ENCODE results near the gene MRPL14. TPM values are rescaled to one million over a fixed set of nuclear protein-coding genes. Genes with fewer than 3 reads are reported as not detected.

The MRPL14 gene
- 10 to 100 TPM; 31.9 to 54.3 TPM for total RNA-seq

DNA sequence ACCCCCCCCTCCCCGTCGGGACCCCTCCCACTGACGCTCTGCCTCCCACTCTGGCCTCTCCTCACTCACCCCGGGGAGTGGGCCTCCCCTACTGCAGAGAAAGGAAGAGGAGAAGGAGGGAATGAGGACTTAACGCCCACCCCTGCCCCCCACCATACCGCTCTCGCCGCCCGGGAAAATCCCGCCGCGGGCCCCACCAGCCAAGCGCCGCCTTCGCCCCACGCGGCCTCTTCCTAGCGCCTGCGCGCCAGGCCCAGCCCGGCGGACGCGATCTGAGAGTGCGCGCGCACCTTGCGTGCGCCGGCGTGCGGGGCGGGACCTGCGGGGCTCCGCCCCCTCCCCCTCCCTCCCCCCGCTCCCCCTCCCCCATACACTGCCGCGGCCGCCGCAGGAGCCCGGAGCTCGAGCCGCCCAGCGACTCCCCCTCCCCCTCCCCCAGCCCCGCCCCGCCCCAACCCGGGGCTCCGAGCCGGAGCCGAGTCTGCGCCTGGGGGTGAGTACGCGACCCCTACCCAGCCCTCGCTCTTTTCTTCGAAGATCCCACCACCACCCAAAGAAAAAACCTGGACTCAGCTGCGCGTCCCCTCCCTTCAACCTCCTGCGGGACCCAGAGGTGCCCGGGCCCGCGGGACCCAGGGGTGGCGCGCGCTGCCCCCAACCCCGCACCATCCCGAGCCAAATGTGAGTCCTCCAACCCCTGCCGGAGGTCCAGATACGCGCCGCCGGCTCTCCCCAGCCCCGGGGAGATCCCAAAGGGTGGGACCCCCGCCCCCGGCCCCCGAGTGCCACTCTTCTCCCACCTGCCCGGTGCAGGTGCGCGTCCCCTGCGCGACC, at the start of gene MRPL14, which contains the start of gene TMEM63B:
TSS of gene MRPL14 (minus strand) at position 267 of the 834 bp plus-strand sequence. CDS start 10,841 bp downstream, outside the sequence.
TSS of gene TMEM63B (plus strand) at position 369 of the 834 bp plus-strand sequence. CDS start 7,031 bp downstream, outside the sequence.
- Mint-ChIP-seq H3K9me3 (no peaks in the 10 kb centered on the region), H3K36me3 (peaks cover 10 to 15% of the 10 kb centered on the region in 2 donors), H3K27ac (peak within 1 kb of the TSS; percentile 95 to 96)
- ATAC-seq (peak; percentile 75 to 81), DNase-seq (ENCODE audit: low spot score in 2 of 2) (peak; percentile 88 to 93)

DNA sequence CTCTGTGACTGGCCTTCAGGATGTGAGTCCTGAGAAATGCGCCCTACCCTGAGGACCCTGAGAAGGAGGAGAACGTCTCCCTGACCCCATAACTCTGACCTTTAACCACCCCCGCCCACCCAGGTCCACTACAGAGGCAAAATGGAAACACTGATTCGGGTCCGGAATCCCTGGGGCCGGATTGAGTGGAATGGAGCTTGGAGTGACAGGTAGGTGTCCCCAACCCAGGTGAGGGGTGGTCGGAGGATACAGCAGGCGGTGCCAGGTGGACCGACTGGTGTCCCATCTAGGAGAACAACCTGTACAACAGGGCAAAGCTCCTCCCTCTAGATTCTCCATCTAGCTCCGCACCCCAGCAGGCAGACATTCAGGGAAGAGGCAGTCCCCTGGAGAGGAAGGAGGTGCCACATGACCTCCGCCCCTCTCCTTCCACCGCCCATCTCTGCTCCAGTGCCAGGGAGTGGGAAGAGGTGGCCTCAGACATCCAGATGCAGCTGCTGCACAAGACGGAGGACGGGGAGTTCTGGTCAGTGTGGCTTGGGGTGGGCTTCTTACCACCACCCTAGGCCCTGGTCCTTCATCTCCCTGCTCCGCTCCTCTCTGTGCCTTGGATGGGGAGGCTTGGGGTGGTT, 49.0 kb upstream of the MRPL14 start:
- ATAC-seq = no peak
- H3K36me3 Mint-ChIP-seq = no peaks in the 10 kb centered on the region

DNA sequence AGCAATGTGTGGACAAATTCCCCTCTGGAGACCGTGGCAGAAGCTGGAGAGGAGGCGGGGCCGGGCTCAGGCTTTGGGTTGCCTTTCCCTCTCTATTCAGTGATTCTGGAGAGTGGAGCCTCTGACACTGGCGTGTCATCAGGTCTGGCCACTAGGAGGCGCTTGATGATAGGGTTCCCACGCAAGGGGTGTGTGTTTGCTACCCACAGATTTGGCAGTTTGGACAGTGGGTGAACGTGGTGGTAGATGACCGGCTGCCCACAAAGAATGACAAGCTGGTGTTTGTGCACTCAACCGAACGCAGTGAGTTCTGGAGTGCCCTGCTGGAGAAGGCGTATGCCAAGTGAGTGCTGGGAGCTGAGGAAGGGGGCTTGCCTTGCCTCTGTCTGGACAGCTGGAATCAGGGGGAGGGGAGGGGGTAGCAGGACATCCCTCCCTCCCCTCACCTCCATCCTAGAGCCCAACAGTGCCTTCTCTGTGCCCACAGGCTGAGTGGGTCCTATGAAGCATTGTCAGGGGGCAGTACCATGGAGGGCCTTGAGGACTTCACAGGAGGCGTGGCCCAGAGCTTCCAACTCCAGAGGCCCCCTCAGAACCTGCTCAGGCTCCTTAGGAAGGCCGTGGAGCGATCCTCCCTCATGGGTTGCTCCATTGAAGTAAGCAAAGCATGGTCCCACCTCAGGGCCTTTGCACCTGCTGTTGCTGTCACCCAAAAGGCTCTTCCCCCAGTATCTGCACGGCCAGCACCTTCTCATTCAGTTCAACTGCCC, 45.7 kb upstream of the MRPL14 start:
- Mint-ChIP-seq H3K36me3 (no peaks in the 10 kb centered on the region), H3K9me3 (no peaks in the 10 kb centered on the region), H3K27ac (peak overlapping the region in 1 of 2 donors; percentile 80)
- ATAC-seq (peak; percentile 84 to 94), DNase-seq (ENCODE audit: low spot score in 2 of 2) (peak; percentile 80 to 84)

More for the DNA sequence above, 49.0 kb upstream of the MRPL14 start:
- no peak for DNase-seq (ENCODE audit: low spot score in 2 of 2)
- no peaks in the 10 kb centered on the region for H3K9me3 Mint-ChIP-seq
- no peak overlapping the region for H3K27ac Mint-ChIP-seq

DNA sequence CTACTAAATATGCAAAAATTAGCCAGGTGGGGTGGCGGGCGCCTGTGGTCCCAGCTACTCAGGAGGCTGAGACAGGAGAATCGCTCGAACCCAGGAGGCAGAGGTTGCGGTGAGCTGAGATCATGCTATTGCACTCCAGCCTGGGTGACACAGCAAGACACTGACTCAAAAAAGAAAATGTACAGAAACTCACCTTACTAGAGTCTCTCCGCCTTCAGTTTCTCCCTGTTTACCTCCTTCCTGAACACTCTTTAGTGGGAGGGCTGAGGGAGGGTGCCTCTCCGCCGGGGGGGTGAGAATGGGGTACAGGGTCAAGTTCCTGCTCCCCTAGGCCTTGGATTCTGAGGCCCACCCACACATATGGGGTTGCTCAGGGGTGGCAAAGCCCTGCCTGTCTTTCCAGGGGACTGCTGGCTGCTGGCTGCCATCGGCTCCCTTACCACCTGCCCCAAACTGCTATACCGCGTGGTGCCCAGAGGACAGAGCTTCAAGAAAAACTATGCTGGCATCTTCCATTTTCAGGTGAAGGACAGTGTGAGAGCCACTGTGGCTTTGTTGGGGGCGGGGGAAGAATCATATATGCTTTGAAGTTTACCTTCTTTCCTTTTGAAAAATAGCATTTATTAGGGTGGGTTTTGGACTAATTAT, 44.8 kb upstream of the MRPL14 start:
- Mint-ChIP-seq H3K36me3 (no peaks in the 10 kb centered on the region), H3K9me3 (no peaks in the 10 kb centered on the region), H3K27ac (peak overlapping the region in 1 of 2 donors; percentile 80)
- ATAC-seq (peak in 1 of 2 donors; percentile 75), DNase-seq (ENCODE audit: low spot score in 2 of 2) (no peak)

DNA sequence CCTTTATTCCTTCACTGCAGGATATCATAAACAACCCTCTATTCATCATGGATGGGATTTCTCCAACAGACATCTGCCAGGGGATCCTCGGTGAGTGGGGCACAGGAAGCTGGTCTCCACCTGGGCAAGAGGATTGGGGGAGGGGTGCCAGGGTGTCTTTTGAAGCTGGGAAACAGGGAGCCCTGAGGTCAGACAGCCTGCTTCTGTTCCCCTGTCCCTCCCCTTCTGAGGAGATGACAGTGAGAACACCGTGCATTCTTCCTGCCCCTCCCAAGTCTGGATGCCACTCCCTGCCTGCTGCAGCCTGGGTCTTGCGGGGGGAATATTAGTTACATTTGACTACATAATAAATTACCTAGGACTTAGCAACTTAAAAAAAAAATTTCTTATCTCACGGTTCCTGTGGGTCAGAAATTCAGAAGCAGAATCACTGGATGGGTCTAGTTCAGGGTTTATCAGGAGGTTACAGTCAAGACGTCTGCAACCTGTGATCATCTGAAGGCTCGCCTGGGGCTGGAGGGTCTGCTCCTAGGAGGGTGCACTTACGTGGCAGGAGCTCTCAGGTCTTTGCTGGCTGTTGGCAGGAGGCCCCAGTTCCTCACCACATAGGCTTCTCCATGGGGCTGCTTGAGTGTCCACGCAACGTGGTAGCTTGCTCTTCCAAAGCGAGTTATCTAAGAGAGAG, 42.8 kb upstream of the MRPL14 start:
- no peak overlapping the region for H3K27ac Mint-ChIP-seq
- no peak for ATAC-seq

DNA sequence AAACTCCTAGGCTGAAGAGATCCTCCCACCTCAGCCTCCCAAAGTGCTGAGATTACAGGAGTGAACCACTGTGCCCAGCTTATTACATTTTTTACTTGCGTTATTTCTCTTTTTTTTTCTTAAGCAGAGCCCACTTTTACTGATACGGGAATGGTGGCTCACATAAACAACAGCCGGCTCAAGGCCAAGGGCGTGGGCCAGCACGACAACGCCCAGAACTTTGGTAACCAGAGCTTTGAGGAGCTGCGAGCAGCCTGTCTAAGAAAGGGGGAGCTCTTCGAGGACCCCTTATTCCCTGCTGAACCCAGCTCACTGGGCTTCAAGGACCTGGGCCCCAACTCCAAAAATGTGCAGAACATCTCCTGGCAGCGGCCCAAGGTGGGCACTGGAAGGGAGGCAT, 41.9 kb upstream of the MRPL14 start:
- DNase-seq (ENCODE audit: low spot score in 2 of 2) (no peak), ATAC-seq (no peak)
- Mint-ChIP-seq H3K27ac (no peak overlapping the region), H3K9me3 (no peaks in the 10 kb centered on the region), H3K36me3 (no peaks in the 10 kb centered on the region)

More for the DNA sequence above, 42.8 kb upstream of the MRPL14 start:
- DNase-seq (ENCODE audit: low spot score in 2 of 2) = no peak
- Mint-ChIP-seq H3K9me3 (no peaks in the 10 kb centered on the region), H3K36me3 (no peaks in the 10 kb centered on the region)

DNA sequence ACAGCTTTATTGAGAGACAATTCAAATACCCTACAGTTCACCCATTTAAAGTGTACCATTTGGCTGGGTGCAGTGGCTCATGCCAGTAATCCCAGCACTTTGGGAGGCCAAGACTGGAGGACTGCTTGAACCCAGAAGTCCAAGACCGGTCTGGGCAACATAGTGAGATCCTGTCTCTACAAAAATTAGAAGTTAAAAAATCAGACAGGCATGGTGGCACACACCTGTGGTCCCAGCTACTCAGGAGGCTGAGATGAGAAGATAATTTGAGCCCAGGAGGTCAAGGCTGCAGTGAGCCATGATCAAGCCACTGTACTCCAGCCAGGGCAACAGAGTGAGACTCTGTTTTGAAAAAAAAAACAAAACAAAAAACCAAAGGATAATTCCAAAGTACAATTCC, 40.3 kb upstream of the MRPL14 start:
- ATAC-seq (no peak), DNase-seq (ENCODE audit: low spot score in 2 of 2) (no peak)
- Mint-ChIP-seq H3K36me3 (no peaks in the 10 kb centered on the region), H3K27ac (no peak overlapping the region), H3K9me3 (no peaks in the 10 kb centered on the region)

DNA sequence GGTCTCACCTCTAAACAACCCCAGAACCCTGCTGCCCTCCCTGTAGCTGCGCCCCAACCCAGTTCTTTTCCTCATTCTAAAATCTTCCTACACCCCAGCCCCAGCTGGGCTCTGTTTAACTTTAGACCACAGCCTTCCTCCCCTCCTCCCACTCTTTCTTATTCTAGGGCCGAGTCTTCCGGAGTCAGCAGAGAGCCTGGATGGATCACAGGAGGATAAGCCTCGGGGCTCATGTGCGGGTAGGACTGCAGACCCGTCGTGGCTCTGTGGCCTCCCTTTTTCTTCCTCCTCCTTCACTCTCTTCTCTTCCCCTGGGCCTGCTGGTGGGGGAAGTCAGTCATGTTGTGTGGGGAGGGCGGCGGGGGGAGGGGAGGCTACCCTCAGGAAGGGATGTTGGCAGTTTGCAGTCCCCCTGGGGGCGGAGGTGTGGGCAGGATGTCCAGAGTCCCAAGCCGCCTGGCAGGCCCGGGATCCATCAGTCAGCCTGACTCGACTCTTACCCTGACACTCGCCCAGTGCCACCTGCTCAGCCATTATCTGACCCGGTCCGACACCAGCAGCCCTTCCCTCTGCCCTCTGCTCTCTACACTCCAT, 39.4 kb upstream of the MRPL14 start:
- H3K9me3 Mint-ChIP-seq = no peaks in the 10 kb centered on the region
- DNase-seq (ENCODE audit: low spot score in 2 of 2) (no peak), ATAC-seq (no peak)
- no peaks in the 10 kb centered on the region for H3K36me3 Mint-ChIP-seq
- H3K27ac Mint-ChIP-seq = no peak overlapping the region

DNA sequence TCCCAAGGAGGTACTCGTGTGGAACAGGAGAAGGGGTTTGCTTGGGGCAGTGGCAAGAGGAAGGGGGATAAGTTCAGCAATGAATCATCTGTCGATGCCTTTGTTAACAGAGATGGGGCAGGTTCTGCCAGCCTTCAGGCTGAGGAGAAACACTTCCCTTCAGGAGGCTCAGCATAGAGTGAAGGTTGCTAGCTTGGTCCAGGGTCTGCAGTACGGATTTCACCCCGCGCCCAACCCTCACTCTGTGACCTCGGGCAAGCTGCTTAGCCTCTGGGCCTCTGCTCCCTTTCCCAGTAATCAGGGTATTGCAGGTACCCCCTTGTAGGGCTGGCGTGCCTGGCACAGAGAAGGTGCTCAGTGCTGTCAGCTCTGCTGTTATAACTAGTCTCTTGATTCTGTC, 38.9 kb upstream of the MRPL14 start:
- ATAC-seq (no peak), DNase-seq (ENCODE audit: low spot score in 2 of 2) (no peak)
- Mint-ChIP-seq H3K9me3 (no peaks in the 10 kb centered on the region), H3K36me3 (no peaks in the 10 kb centered on the region), H3K27ac (no peak overlapping the region)

DNA sequence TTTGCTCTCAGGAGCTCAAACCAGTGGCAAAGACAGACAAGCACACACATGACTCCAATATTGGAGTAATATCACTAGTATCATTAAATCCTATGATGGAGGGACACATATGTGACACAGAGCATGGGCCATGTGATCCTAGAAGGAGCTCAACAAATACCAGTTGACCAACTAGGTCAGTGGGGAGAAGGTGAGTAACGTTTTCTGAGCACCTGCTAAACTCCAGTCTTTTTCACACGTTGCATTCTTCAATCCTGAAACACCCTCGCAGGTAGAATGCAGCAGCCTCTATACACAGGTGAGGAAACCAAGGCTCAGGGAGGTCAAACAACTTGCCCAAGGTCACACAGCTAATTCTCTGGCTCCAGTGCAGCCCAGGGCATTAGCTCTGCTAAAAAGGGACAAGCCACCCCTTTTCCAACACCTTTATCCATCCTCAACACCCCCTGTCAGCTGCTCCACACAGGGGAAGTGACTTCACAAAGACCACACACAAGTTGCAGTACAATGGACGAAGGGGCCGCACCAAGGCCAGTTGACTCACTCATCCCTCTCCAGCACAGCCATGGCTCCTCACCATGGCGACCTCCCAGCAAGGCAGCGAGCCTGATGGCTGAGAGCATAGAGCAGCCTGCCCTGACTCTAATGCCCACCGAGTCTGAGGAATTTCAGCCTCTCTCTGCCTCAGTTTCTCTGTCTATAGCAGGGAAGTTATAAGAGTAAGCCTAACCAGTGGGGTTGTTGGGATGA, 35.8 kb upstream of the MRPL14 start:
- peak overlapping the region in 1 of 2 donors; percentile 91 for H3K27ac Mint-ChIP-seq

DNA sequence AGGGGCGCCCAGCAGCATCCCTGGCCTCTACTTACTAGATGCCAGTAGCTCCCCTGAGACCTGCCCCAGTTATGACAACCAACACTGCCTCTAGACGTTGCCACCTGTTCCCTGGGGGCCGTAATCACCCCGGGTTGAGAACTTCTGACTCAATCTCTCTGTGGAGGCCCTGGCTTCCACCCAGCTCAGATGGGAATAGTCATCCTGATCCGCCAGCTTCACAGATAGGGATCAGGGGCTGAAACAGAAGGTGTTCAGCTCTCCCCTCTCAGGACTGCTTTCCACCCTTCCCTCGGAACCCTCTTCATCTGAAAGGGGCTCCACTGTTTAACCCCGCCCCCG, 34.7 kb upstream of the MRPL14 start:
- ATAC-seq (peak; percentile 21 to 63), DNase-seq (ENCODE audit: low spot score in 2 of 2) (no peak)
- Mint-ChIP-seq H3K27ac (peak overlapping the region in 1 of 2 donors; percentile 76), H3K9me3 (no peaks in the 10 kb centered on the region), H3K36me3 (no peaks in the 10 kb centered on the region)

More for the DNA sequence above, 35.8 kb upstream of the MRPL14 start:
- Mint-ChIP-seq H3K36me3 (no peaks in the 10 kb centered on the region), H3K9me3 (no peaks in the 10 kb centered on the region)
- DNase-seq (ENCODE audit: low spot score in 2 of 2) = no peak
- no peak for ATAC-seq

DNA sequence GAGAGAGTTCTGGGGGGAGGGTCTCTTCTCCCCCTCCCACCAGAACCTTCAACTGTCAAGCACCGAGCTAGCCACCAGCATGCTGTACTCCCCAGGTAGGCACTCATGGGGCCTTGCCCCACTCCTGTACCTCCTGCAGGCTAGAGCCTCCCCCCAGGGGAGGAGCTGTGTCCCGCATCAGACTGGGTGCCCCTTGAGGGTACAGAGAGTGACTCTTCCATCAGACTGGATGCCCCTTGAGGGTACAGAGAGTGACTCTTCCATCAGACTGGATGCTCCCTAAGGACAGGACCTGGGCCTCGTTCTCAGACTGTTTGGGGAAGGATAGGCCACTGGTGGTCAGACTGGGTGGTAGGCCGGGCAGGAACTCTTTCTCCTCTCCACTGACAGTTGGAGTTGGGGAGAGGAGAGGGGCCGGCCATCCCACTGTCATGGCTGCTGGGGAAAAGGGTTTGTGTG, 31.5 kb upstream of the MRPL14 start, which contains the start of gene CAPN11:
TSS of gene CAPN11 (plus strand) at position 51 of the 459 bp plus-strand sequence. CDS start at position 80, 29 bp downstream.
- Mint-ChIP-seq H3K9me3 (no peaks in the 10 kb centered on the region), H3K27ac (no peak within 1 kb of the TSS), H3K36me3 (no peaks in the 10 kb centered on the region)
- no peak for DNase-seq (ENCODE audit: low spot score in 2 of 2)
- no peak for ATAC-seq

DNA sequence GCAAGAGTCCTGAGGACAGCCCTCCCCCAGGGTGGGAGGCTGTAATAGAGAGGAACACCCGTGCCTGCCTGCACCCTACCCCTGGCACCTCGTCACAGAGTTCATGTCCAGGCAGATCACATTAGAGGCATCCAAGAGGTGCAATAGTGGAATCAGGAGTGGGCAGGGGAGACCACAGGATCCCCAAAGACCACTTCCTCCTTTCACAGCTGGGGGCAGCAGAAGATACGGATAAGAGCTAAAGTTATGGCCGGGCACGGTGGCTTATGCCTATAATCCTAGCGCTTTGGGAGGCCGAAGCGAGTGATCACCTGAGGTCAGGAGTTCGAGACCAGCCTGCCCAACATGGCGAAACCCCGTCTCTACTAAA, 29.9 kb upstream of the MRPL14 start:
- no peak for ATAC-seq
- Mint-ChIP-seq H3K9me3 (no peaks in the 10 kb centered on the region), H3K36me3 (no peaks in the 10 kb centered on the region), H3K27ac (peak overlapping the region in 1 of 2 donors; percentile 6)
- no peak for DNase-seq (ENCODE audit: low spot score in 2 of 2)

DNA sequence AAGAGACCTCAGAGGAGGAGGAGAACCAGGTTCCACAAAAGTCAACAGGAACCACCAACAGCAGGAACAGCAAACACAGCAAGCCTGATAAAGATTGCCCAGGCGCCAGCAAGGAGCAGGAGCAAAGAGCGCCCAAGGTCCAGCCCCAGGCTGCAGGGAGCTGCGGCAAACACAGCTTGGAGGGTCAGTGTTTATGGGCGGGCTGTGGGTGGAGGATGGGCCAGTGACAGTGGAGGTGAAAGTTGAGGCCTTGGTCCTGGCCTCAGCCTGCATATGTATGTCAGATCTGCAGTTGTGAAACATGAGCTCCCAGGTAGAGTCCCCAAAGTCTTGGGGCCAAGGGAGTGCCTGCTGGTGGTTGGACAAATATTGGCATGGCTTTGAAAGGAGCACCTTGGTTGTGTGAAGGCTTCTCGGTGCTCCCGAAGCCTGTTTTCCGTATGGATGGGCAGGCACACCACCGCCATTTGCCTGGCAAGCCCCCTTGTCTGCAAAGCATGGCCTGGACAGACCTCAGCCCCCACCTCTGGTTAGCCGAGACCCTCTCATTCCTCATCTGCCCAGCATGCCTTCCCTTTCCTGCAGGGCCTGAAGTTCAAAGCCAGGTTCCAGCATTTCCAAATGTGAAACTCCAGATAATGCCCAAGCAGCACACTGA, 29.4 kb upstream of the MRPL14 start:
- no peaks in the 10 kb centered on the region for H3K36me3 Mint-ChIP-seq
- no peak for DNase-seq (ENCODE audit: low spot score in 2 of 2)
- no peaks in the 10 kb centered on the region for H3K9me3 Mint-ChIP-seq
- peak overlapping the region in 1 of 2 donors; percentile 6 for H3K27ac Mint-ChIP-seq
- ATAC-seq = no peak

Measured in activated naive CD4-positive, alpha-beta T cell treated with anti-CD3 and anti-CD28 coated beads, Interleukin-2, amount 50 U/mL, for 72 hours (primary cell).